B cell (primary cell): ENCODE measurements around the gene KCNT2. TPM values are rescaled to one million over a fixed set of nuclear protein-coding genes. Genes with fewer than 3 reads are reported as not detected.

Experiments used
- ATAC-seq: fragments of 200-7000 bp; cut with Tn5 transposase; one replicate; pipeline ENCODE4 v1.10.0; 2021; ENCODE audit warnings: low read depth, mild to moderate bottlenecking, moderate number of reproducible peaks, moderate library complexity
- CTCF ChIA-PET: fragments of 350-600 bp; sonication (Branson Sonifier 250); formaldehyde crosslinking; loops from one replicate; lab custom pipeline; 2021; ENCODE audit warnings: antibody characterized with exemption, inconsistent platforms; lab: Charles Lee
- POLR2A ChIA-PET: fragments of 350-600 bp; sonication (Branson Sonifier 250); formaldehyde crosslinking; loops from one replicate; lab custom pipeline; 2021; ENCODE audit warnings: antibody characterized with exemption; lab: Charles Lee
- DNase-seq: peaks from one replicate; pipeline ENCODE4 v3.0.0; 2013
- H2AFZ ChIP-seq: 2 replicates; pipeline ENCODE4 v1.6.1; 2012; ENCODE audit warnings: mild to moderate bottlenecking, low read depth, low read length; ENCODE audit not compliant: insufficient read depth, poor library complexity, severe bottlenecking
- H3K27ac ChIP-seq, 2 donors: 1 replicate in 1 of 2; 2 replicates in 1 of 2; pipeline ENCODE4 v1.5.1; 2012 to 2013; ENCODE audit warnings: low read length in 2 of 2, mild to moderate bottlenecking in 2 of 2, moderate library complexity in 1 of 2
- H3K27me3 ChIP-seq, 4 experiments: fragments of 200-600 bp in 1 of 4; sonication (generic) in 1 of 4; replicated peaks in 1 of 4; 1 replicate in 2 of 4; 2 replicates in 2 of 4; pipeline versions ENCODE4 v1.6.1 to v1.7.0; 2013 to 2016; ENCODE audit warnings: low read length in 3 of 4, mild to moderate bottlenecking in 2 of 4, mixed read lengths in 1 of 4, moderate library complexity in 1 of 4; ENCODE audit not compliant: insufficient read depth in 4 of 4, control insufficient read depth in 3 of 4; ENCODE audit errors: control extremely low read depth in 1 of 4
- H3K36me3 ChIP-seq, 2 experiments: replicated peaks in 1 of 2; 1 replicate in 1 of 2; 2 replicates in 1 of 2; pipeline versions ENCODE4 v1.6.1 to v1.7.1; 2013; ENCODE audit warnings: low read length in 1 of 2; ENCODE audit not compliant: insufficient read depth in 2 of 2, control insufficient read depth in 1 of 2; ENCODE audit errors: control extremely low read depth in 1 of 2, extremely low read depth in 1 of 2
- H3K4me1 ChIP-seq, 2 donors: fragments of 200-600 bp in 1 of 2; sonication (generic) in 1 of 2; 1 replicate in 1 of 2; 2 replicates in 1 of 2; pipeline versions ENCODE4 v1.5.1 to v1.6.1; 2013 to 2017; ENCODE audit warnings: low read length in 2 of 2; ENCODE audit not compliant: control insufficient read depth in 2 of 2, insufficient read depth in 2 of 2
- H3K4me2 ChIP-seq: replicated peaks from 2 replicates; pipeline ENCODE3; 2012; ENCODE audit warnings: mild to moderate bottlenecking, low read depth, low read length; ENCODE audit not compliant: poor library complexity, severe bottlenecking
- H3K4me3 ChIP-seq, 5 experiments: fragments of 200-600 bp in 1 of 5; sonication (generic) in 1 of 5; 1 replicate in 3 of 5; 2 replicates in 2 of 5; pipeline versions ENCODE4 v1.5.1 to v1.7.0; 2011 to 2016; ENCODE audit warnings: low read length in 4 of 5, mild to moderate bottlenecking in 4 of 5, low read depth in 2 of 5, control low read depth in 1 of 5, moderate library complexity in 1 of 5; ENCODE audit not compliant: insufficient read depth in 1 of 5; ENCODE audit errors: control extremely low read depth in 1 of 5, extremely low read depth in 1 of 5
- H3K79me2 ChIP-seq: fragments of 200-600 bp; sonication (generic); one replicate; pipeline ENCODE4 v1.6.0; 2016; ENCODE audit warnings: low read length; ENCODE audit not compliant: control insufficient read depth, insufficient read depth
- H3K9ac ChIP-seq: fragments of 200-600 bp; sonication (generic); 2 replicates; pipeline ENCODE4 v1.6.1; 2017; ENCODE audit warnings: mild to moderate bottlenecking, low read length, moderate library complexity
- H3K9me3 ChIP-seq, 3 donors: one replicate each; pipeline versions ENCODE4 v1.6.1 to v1.7.1; 2013; ENCODE audit warnings: low read length in 2 of 3; ENCODE audit not compliant: control insufficient read depth in 2 of 3, insufficient read depth in 1 of 3; ENCODE audit errors: control extremely low read depth in 1 of 3
- H4K20me1 ChIP-seq: 2 replicates; pipeline ENCODE4 v1.6.0; 2012; ENCODE audit warnings: mild to moderate bottlenecking, low read length; ENCODE audit not compliant: insufficient read depth, control insufficient read depth, poor library complexity, severe bottlenecking
- H3K27ac Mint-ChIP-seq: one replicate; pipeline ENCODE4 v1.8.0; 2021; ENCODE audit warnings: mixed read lengths
- H3K27me3 Mint-ChIP-seq: one replicate; pipeline ENCODE4 v1.8.0; 2021; ENCODE audit warnings: mixed read lengths
- H3K4me1 Mint-ChIP-seq: one replicate; pipeline ENCODE4 v1.8.0; 2021; ENCODE audit warnings: mixed read lengths
- H3K4me3 Mint-ChIP-seq: one replicate; pipeline ENCODE4 v1.8.0; 2021; ENCODE audit warnings: mixed read lengths
- H3K9me3 Mint-ChIP-seq: one replicate; pipeline ENCODE4 v1.8.0; 2022; ENCODE audit warnings: mixed read lengths; ENCODE audit not compliant: insufficient read depth
- CTCF ChIP-seq: fragments of 200-600 bp; IDR thresholded peaks from one replicate; pipeline ENCODE4 v1.8.0; 2022; ENCODE audit warnings: antibody characterized with exemption, mild to moderate bottlenecking
- EZH2 ChIP-seq: IDR thresholded peaks from 2 replicates; pipeline ENCODE4 v1.6.1; 2012; ENCODE audit warnings: borderline replicate concordance, low read depth, mild to moderate bottlenecking, moderate library complexity, low read length; ENCODE audit not compliant: insufficient read depth, poor library complexity, severe bottlenecking
- WGBS: methylation state at CpG from one replicate; pipeline ENCODE4 v1.1.5; 2013; ENCODE audit warnings: missing lambda C conversion rate; ENCODE audit not compliant: insufficient coverage; 5-methylcytosine and 5-hydroxymethylcytosine counted together
- intact Hi-C: fragments of 100-400 bp; cut with micrococcal nuclease; formaldehyde crosslinking; loops from one replicate; pipeline ENCODE4 v1.10.0; 2022
- polyA plus RNA-seq: library from polyadenylated mRNA; depleted of rRNA; stranded (reverse); fragments of >200 nt; gene quantifications from 2 replicates; pipeline ENCODE4 v1.2.3, GENCODE V29; 2012
- total RNA-seq, 2 donors: library from RNA; stranded (reverse); fragments of 120-200 nt in 1 of 2; gene quantifications; 1 replicate in 1 of 2; 2 replicates in 1 of 2; pipeline versions ENCODE4 v1.2.3 to v1.2.4, GENCODE V29; 2013 to 2022

The KCNT2 gene
- total and polyA plus RNA-seq, 2 donors (not counting 1 experiment from before 2014, with no cell fraction given), result not detected

- intact Hi-C loops, result no loop called here
- H3K27ac Mint-ChIP-seq, result no peak overlapping the region
- Histone ChIP-seq H3K4me3 (no peak overlapping the region), H2AFZ (no peak overlapping the region), H3K79me2 (no peaks in the 10 kb centered on the region), H4K20me1 (no peaks in the 10 kb centered on the region), H3K4me1 (no peaks in the 10 kb centered on the region), H3K36me3 (no peaks in the 10 kb centered on the region), H3K27ac (no peak overlapping the region), H3K4me2 (no peak overlapping the region), H3K9ac (no peak overlapping the region), H3K9me3 (no peaks in the 10 kb centered on the region), H3K27me3 (no peaks in the 10 kb centered on the region)
- ChIA-PET POLR2A (no interaction called here), CTCF (no interaction called here)
- H3K4me1 Mint-ChIP-seq, result no peaks in the 10 kb centered on the region
- 60% methylated on average over 1 of the region's 3 CpGs for WGBS
- no peak for DNase-seq
- no peak for ATAC-seq
- no peaks in the 10 kb centered on the region for H3K27me3 Mint-ChIP-seq
- TF ChIP-seq EZH2 (no peak), CTCF (no peak)
- H3K9me3 Mint-ChIP-seq, result peaks cover 3% of the 10 kb centered on the region
- H3K4me3 Mint-ChIP-seq, result no peak overlapping the region
These were observed 23.5 kb downstream of the KCNT2 start for GRCh38 chr1:196584696-196585095.

GRCh38 chr1:196577386-196577785 lies 30.9 kb downstream of the KCNT2 start:
- Histone ChIP-seq H3K4me3 (no peak overlapping the region), H3K79me2 (no peaks in the 10 kb centered on the region), H3K27ac (no peak overlapping the region), H3K36me3 (no peaks in the 10 kb centered on the region), H3K9me3 (no peaks in the 10 kb centered on the region), H3K4me1 (no peaks in the 10 kb centered on the region), H3K27me3 (no peaks in the 10 kb centered on the region), H3K4me2 (no peak overlapping the region), H3K9ac (no peak overlapping the region), H4K20me1 (no peaks in the 10 kb centered on the region), H2AFZ (no peak overlapping the region)
- ATAC-seq, result no peak
- ChIA-PET POLR2A (no interaction called here), CTCF (no interaction called here)
- Mint-ChIP-seq H3K27me3 (no peaks in the 10 kb centered on the region), H3K27ac (no peak overlapping the region), H3K9me3 (peaks cover 2% of the 10 kb centered on the region), H3K4me1 (no peaks in the 10 kb centered on the region), H3K4me3 (no peak overlapping the region)
- no peak for TF ChIP-seq CTCF
- TF ChIP-seq EZH2, result no peak
- WGBS, result 89% methylated on average over 1 of the region's 2 CpGs
- intact Hi-C loops, result no loop called here
- DNase-seq, result no peak
